Astrocyte of the spinal cord (primary cell): ENCODE measurements around the gene MTREX.
A peak's percentile ranks its signal among the peaks of the same experiment; 100 is the strongest.

Experiments
- DNase-seq: peaks from one replicate; pipeline ENCODE4 v3.0.0; 2011; ENCODE audit warnings: low read depth, low spot score
- H3K4me3 ChIP-seq: 2 replicates; pipeline ENCODE4 v1.5.1; 2011; ENCODE audit warnings: low read depth, mild to moderate bottlenecking, low read length, moderate library complexity
- CTCF ChIP-seq: IDR thresholded peaks from 2 replicates; pipeline ENCODE4 v1.5.1; 2012; ENCODE audit warnings: low read depth, mild to moderate bottlenecking, low read length, inconsistent platforms
- in situ Hi-C: cut with HindIII; loops from 2 replicates; pipeline ENCODE4 v1.10.0; 2017; ENCODE audit warnings: low sequenced_read_pairs

MTREX gene

GRCh38 chr5:55437452-55437851, 129.7 kb downstream of the MTREX start:
- no peak for TF ChIP-seq CTCF
- in situ Hi-C loops = no loop called here
- no peak overlapping the region for H3K4me3 ChIP-seq
- DNase-seq = no peak

- in situ Hi-C loops = no loop called here
- no peak for DNase-seq
- TF ChIP-seq CTCF = no peak
- H3K4me3 ChIP-seq = no peak overlapping the region
Observed at GRCh38 chr5:55437859-55438206, 130.0 kb downstream of the MTREX start.

- in situ Hi-C loops = no loop called here
- no peak overlapping the region for H3K4me3 ChIP-seq
- no peak for TF ChIP-seq CTCF
- DNase-seq = peak; percentile 88
Observed at GRCh38 chr5:55438998-55439397, 131.2 kb downstream of the MTREX start.

- TF ChIP-seq CTCF = no peak
- in situ Hi-C loops = no loop called here
- peak; percentile 21 for DNase-seq
Observed at GRCh38 chr5:55440188-55440646, 132.4 kb downstream of the MTREX start.

GRCh38 chr5:55441107-55441771, 133.4 kb downstream of the MTREX start:
- no peak for DNase-seq
- in situ Hi-C loops = no loop called here

More at GRCh38 chr5:55440188-55440646, 132.4 kb downstream of the MTREX start:
- no peak overlapping the region for H3K4me3 ChIP-seq

GRCh38 chr5:55441954-55442353, 134.2 kb downstream of the MTREX start:
- TF ChIP-seq CTCF = no peak
- in situ Hi-C loops = no loop called here
- no peak for DNase-seq

More at GRCh38 chr5:55441107-55441771, 133.4 kb downstream of the MTREX start:
- no peak for TF ChIP-seq CTCF
- H3K4me3 ChIP-seq = no peak overlapping the region

GRCh38 chr5:55445791-55446190, 138.0 kb downstream of the MTREX start:
- H3K4me3 ChIP-seq = no peak overlapping the region
- TF ChIP-seq CTCF = no peak
- in situ Hi-C loops = no loop called here
- no peak for DNase-seq

More at GRCh38 chr5:55441954-55442353, 134.2 kb downstream of the MTREX start:
- H3K4me3 ChIP-seq = no peak overlapping the region
